HepG2 (cell line): ENCODE data around the gene ST8SIA1.

ENCODE experiments used
- ATF3 ChIP-seq: sonication (generic); formaldehyde crosslinking; IDR thresholded peaks from 2 replicates; pipeline ENCODE4 v1.4.0; 2020; ENCODE audit warnings: missing genetic modification reagents
- BRD4 ChIP-seq: sonication (generic); formaldehyde crosslinking; IDR thresholded peaks from 2 replicates; pipeline ENCODE4 v1.4.0; 2020; ENCODE audit warnings: missing genetic modification reagents
- CTCF ChIP-seq: sonication (generic); formaldehyde crosslinking; IDR thresholded peaks from 2 replicates; pipeline ENCODE4 v1.5.0; 2020; ENCODE audit warnings: mild to moderate bottlenecking, missing genetic modification reagents, moderate library complexity
- E2F5 ChIP-seq: sonication (generic); formaldehyde crosslinking; conservative IDR thresholded peaks from 2 replicates; pipeline ENCODE4 v1.4.0; 2020; ENCODE audit warnings: missing genetic modification reagents
- EZH2 ChIP-seq: conservative IDR thresholded peaks from 2 replicates; pipeline ENCODE4 v1.6.1; 2012; ENCODE audit warnings: mild to moderate bottlenecking, low read depth, low read length, moderate library complexity
- JUNB ChIP-seq: sonication (generic); formaldehyde crosslinking; IDR thresholded peaks from 2 replicates; pipeline ENCODE4 v1.8.0; 2022; ENCODE audit warnings: missing genetic modification reagents, mild to moderate bottlenecking, borderline replicate concordance
- NR0B2 ChIP-seq: sonication (generic); formaldehyde crosslinking; IDR thresholded peaks from 2 replicates; pipeline ENCODE4 v1.4.0; 2020; ENCODE audit warnings: mild to moderate bottlenecking, missing genetic modification reagents
- SETDB1 ChIP-seq: sonication (generic); formaldehyde crosslinking; IDR thresholded peaks from 2 replicates; pipeline ENCODE4 v1.5.1; 2020; ENCODE audit warnings: missing genetic modification reagents, mild to moderate bottlenecking, borderline replicate concordance
- THRA ChIP-seq: sonication (generic); formaldehyde crosslinking; IDR thresholded peaks from 2 replicates; pipeline ENCODE4 v1.4.0; 2020; ENCODE audit warnings: missing genetic modification reagents, borderline replicate concordance
- ZNF44 ChIP-seq: sonication (generic); formaldehyde crosslinking; IDR thresholded peaks from 2 replicates; pipeline ENCODE4 v1.5.1; 2020; ENCODE audit warnings: mild to moderate bottlenecking, missing genetic modification reagents
- ZNF547 ChIP-seq: sonication (generic); formaldehyde crosslinking; IDR thresholded peaks from 2 replicates; pipeline ENCODE4 v1.5.1; 2020; ENCODE audit warnings: mild to moderate bottlenecking, missing genetic modification reagents
- ZSCAN29 ChIP-seq: sonication (generic); formaldehyde crosslinking; conservative IDR thresholded peaks from 2 replicates; pipeline ENCODE4 v1.4.0; 2020; ENCODE audit warnings: mild to moderate bottlenecking, missing genetic modification reagents
- ZXDC ChIP-seq: sonication (generic); formaldehyde crosslinking; IDR thresholded peaks from 2 replicates; pipeline ENCODE4 v1.5.0; 2020; ENCODE audit warnings: mild to moderate bottlenecking, missing genetic modification reagents
- TF ChIP-seq, protein P1 (sequence below): IDR thresholded peaks from 2 replicates; pipeline ENCODE4 v1.6.1; 2016; ENCODE audit warnings: mild to moderate bottlenecking

DNA sequence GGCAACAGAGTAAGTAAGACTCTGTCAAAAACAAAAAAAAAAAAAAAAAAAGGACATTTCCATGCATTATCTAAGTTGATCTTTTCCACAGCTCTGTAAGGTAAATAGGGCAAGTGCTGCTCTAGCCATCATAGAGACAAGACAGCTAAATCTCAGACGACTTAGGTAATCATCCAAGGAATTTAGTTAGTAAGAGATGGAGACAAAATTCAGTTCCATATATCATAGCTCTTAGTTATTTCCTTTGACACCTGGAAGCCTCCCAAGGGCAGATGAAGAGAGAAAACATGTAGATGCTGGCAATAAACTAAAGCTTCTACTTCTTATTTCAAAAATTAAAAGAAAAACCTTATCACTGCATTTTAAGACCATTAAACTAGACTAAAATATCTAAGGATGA is 48.7 kb downstream of the ST8SIA1 start:
- TF ChIP-seq ZNF44 (CRISPR knock-in tag) (no peak), JUNB (CRISPR knock-in tag) (no peak), ATF3 (no peak), THRA (no peak), ZSCAN29 (CRISPR knock-in tag) (no peak), SETDB1 (CRISPR knock-in tag) (no peak), CTCF (no peak), ZNF547 (CRISPR knock-in tag) (no peak), ZXDC (CRISPR knock-in tag) (no peak), NR0B2 (no peak), E2F5 (CRISPR knock-in tag) (no peak), BRD4 (CRISPR knock-in tag) (no peak), EZH2 (no peak)
- TF ChIP-seq, protein P1, sequence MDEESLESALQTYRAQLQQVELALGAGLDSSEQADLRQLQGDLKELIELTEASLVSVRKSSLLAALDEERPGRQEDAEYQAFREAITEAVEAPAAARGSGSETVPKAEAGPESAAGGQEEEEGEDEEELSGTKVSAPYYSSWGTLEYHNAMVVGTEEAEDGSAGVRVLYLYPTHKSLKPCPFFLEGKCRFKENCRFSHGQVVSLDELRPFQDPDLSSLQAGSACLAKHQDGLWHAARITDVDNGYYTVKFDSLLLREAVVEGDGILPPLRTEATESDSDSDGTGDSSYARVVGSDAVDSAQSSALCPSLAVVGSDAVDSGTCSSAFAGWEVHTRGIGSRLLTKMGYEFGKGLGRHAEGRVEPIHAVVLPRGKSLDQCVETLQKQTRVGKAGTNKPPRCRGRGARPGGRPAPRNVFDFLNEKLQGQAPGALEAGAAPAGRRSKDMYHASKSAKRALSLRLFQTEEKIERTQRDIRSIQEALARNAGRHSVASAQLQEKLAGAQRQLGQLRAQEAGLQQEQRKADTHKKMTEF (CRISPR knock-in tag) = no peak
